GM12878 (cell line): ENCODE measurements around the gene FGGY. TPM values are rescaled to one million over a fixed set of nuclear protein-coding genes. Genes with fewer than 3 reads are reported as not detected.

Experiments used
- ATAC-seq: fragments of 200-7000 bp; cut with Tn5 transposase; 3 replicates; pipeline ENCODE4 v1.9.1; 2020; ENCODE audit warnings: mild to moderate bottlenecking, moderate library complexity
- BruUV-seq: library from RNA; stranded (reverse); fragments of 400-500 nt; replicated peaks from 2 replicates; lab custom pipeline; 2021; lab: Mats Ljungman, UMichigan
- CTCF ChIA-PET: fragments of 300-600 bp; sonication (Branson Sonifier 250); formaldehyde crosslinking; extraction: SDS; loops from one replicate; lab custom pipeline; 2021; ENCODE audit warnings: inconsistent platforms; lab: Yijun Ruan, JAX
- POLR2A ChIA-PET: fragments of 350-600 bp; formaldehyde crosslinking; extraction: SDS; loops from one replicate; lab custom pipeline; 2021; ENCODE audit warnings: inconsistent platforms; lab: Charles Lee
- RAD21 ChIA-PET: fragments of 300-600 bp; sonication (Branson Sonifier 250); formaldehyde crosslinking; loops from one replicate; lab custom pipeline; 2023; ENCODE audit warnings: antibody characterized with exemption; ENCODE audit not compliant: unreplicated experiment; lab: Charles Lee
- SMC1A ChIA-PET: fragments of 300-600 bp; sonication (Branson Sonifier 250); formaldehyde crosslinking; loops from one replicate; lab custom pipeline; 2023; ENCODE audit not compliant: unreplicated experiment, uncharacterized antibody; lab: Charles Lee
- DNase-seq: peaks from one replicate; pipeline ENCODE4 v3.0.0-alpha.2; 2011; ENCODE audit warnings: low read depth, low spot score
- FAIRE-seq: peaks from 3 replicates; lab custom pipeline; 2011; peaks lifted over from hg19 to GRCh38; lab: Jason Lieb, UNC
- H2AFZ ChIP-seq: 2 replicates; pipeline ENCODE4 v1.6.0; 2011; ENCODE audit warnings: low read depth, low read length, control low read depth; ENCODE audit not compliant: control insufficient read depth
- H3K27ac ChIP-seq: 2 replicates; pipeline ENCODE4 v1.5.1; 2011; ENCODE audit warnings: control low read depth; ENCODE audit not compliant: control insufficient read depth, insufficient read depth
- H3K27me3 ChIP-seq, 2 experiments: replicated peaks in 1 of 2; 2 replicates each; pipeline versions ENCODE4 v1.6.0 to v1.6.1; 2011; ENCODE audit warnings: low read length in 1 of 2; ENCODE audit not compliant: control insufficient read depth in 2 of 2, insufficient read depth in 2 of 2
- H3K36me3 ChIP-seq, 2 experiments: 2 replicates each; pipeline ENCODE4 v1.5.1; 2011; ENCODE audit warnings: low read length in 1 of 2; ENCODE audit not compliant: control insufficient read depth in 2 of 2, insufficient read depth in 2 of 2
- H3K4me1 ChIP-seq: 2 replicates; pipeline ENCODE4 v1.6.1; 2011; ENCODE audit warnings: mild to moderate bottlenecking, low read length, moderate library complexity, mixed read lengths; ENCODE audit not compliant: control insufficient read depth, insufficient read depth
- H3K4me2 ChIP-seq: 2 replicates; pipeline ENCODE4 v1.6.0; 2011; ENCODE audit warnings: control low read depth; ENCODE audit not compliant: control insufficient read depth, insufficient read depth
- H3K4me3 ChIP-seq: fragments of 200-600 bp; sonication (generic); 2 replicates; pipeline ENCODE4 v1.5.1; 2016
- H3K79me2 ChIP-seq: 2 replicates; pipeline ENCODE4 v1.6.0; 2011; ENCODE audit warnings: low read length; ENCODE audit not compliant: control insufficient read depth, insufficient read depth
- H3K9ac ChIP-seq: 2 replicates; pipeline ENCODE4 v1.8.0; 2011; ENCODE audit warnings: low read length, control low read depth, mixed read lengths; ENCODE audit not compliant: control insufficient read depth, insufficient read depth
- H3K9me3 ChIP-seq: replicated peaks from 3 replicates; pipeline ENCODE4 v1.5.1; 2011; ENCODE audit warnings: mild to moderate bottlenecking, low read length; ENCODE audit not compliant: control insufficient read depth, insufficient read depth
- H4K20me1 ChIP-seq: 2 replicates; pipeline ENCODE4 v1.6.0; 2011; ENCODE audit not compliant: control insufficient read depth, insufficient read depth
- ATF7 ChIP-seq: fragments of 450-650 bp; IDR thresholded peaks from 2 replicates; pipeline ENCODE4 v1.6.1; 2016; ENCODE audit warnings: low read depth, mild to moderate bottlenecking
- CBFB ChIP-seq: IDR thresholded peaks from 2 replicates; pipeline ENCODE4 v1.6.1; 2016; ENCODE audit warnings: antibody characterized with exemption, low read depth
- ELK1 ChIP-seq: IDR thresholded peaks from 2 replicates; pipeline ENCODE4 v1.6.1; 2012; ENCODE audit warnings: low read depth, low read length, improper control_type of control experiment
- LARP7 ChIP-seq: fragments of 450-650 bp; IDR thresholded peaks from 2 replicates; pipeline ENCODE4 v1.6.1; 2017; ENCODE audit warnings: mild to moderate bottlenecking
- NBN ChIP-seq: fragments of 450-650 bp; IDR thresholded peaks from 2 replicates; pipeline ENCODE4 v1.6.1; 2016
- NFXL1 ChIP-seq: fragments of 450-650 bp; IDR thresholded peaks from 2 replicates; pipeline ENCODE4 v1.6.1; 2017; ENCODE audit warnings: antibody characterized with exemption, mild to moderate bottlenecking, borderline replicate concordance
- PAX8 ChIP-seq: fragments of 450-650 bp; IDR thresholded peaks from 2 replicates; pipeline ENCODE4 v1.6.1; 2017; ENCODE audit warnings: mild to moderate bottlenecking, moderate library complexity
- RFX5 ChIP-seq: IDR thresholded peaks from 2 replicates; pipeline ENCODE4 v1.6.1; 2011; ENCODE audit warnings: low read depth, low read length, improper control_type of control experiment
- TAF1 ChIP-seq: IDR thresholded peaks from 2 replicates; pipeline ENCODE4 v1.6.1; 2011; ENCODE audit warnings: mild to moderate bottlenecking, low read depth, low read length, borderline replicate concordance
- YBX1 ChIP-seq: fragments of 450-650 bp; IDR thresholded peaks from 2 replicates; pipeline ENCODE4 v1.6.1; 2016; ENCODE audit warnings: antibody characterized with exemption
- WGBS: methylation state at CpG from one replicate; pipeline ENCODE4 v1.1.6; 2016; ENCODE audit warnings: low lambda C conversion rate; ENCODE audit not compliant: insufficient replicate concordance, insufficient coverage; ENCODE audit errors: missing lambda C conversion rate; 5-methylcytosine and 5-hydroxymethylcytosine counted together
- in situ Hi-C: fragments of 300-500 bp; cut with MboI; formaldehyde crosslinking; loops from 9 replicates; pipeline ENCODE4 v1.14.3; 2018; ENCODE audit warnings: mixed read lengths
- intact Hi-C: fragments of 100-400 bp; cut with micrococcal nuclease; formaldehyde crosslinking; loops from one replicate; pipeline ENCODE4 v1.14.2; 2022; ENCODE audit not compliant: unreplicated experiment
- polyA plus RNA-seq, 11 experiments: library from polyadenylated mRNA; depleted of rRNA in 4 of 11; unstranded in 6 of 11; stranded (reverse) in 5 of 11; fragments of >200 nt; fragmentation: Nextera tagmentation in 4 of 11; fragmentation: Illumina TruSeq in 1 of 11; extraction: Ambion mirVana in 4 of 11; extraction: Trizol in 1 of 11; gene quantifications; 1 replicate in 1 of 11; 2 replicates in 10 of 11; pipeline versions ENCODE4 v1.2.1 to v1.2.3, GENCODE V29; 2011 to 2016; ENCODE audit warnings: inconsistent platforms in 2 of 11, missing spikeins in 2 of 11, low read depth in 1 of 11
- total RNA-seq, 4 experiments: library from RNA; depleted of rRNA in 3 of 4; stranded (reverse); fragments of >200 nt in 3 of 4; fragmentation: Illumina TruSeq in 1 of 4; extraction: Trizol in 1 of 4; gene quantifications; 2 replicates each; pipeline versions ENCODE4 v1.2.1 to v1.2.3, GENCODE V29; 2013 to 2021

FGGY gene
- total and polyA plus RNA-seq, 10 of the 15 experiments (the other 5 are each of a cell fraction or from before 2014, with no cell fraction given) = 6.2 to 11.9 (median 7.5) TPM

GRCh38 chr1:59771361-59771760 is 474.5 kb downstream of the FGGY start (continued):
- TF ChIP-seq ATF7 = no peak

GRCh38 chr1:59775480-59775879 is 478.6 kb downstream of the FGGY start:
- no peak overlapping the region for H3K4me3 ChIP-seq
- ATAC-seq (no peak), FAIRE-seq (no peak), DNase-seq (no peak)
- TF ChIP-seq LARP7 (no peak), TAF1 (no peak), RFX5 (no peak), ELK1 (no peak), NBN (no peak), NFXL1 (no peak), CBFB (no peak), YBX1 (no peak), PAX8 (no peak)
- no peaks in the 10 kb centered on the region for H3K36me3 ChIP-seq
- BruUV-seq = no TSS peak
- H3K79me2 ChIP-seq = no peaks in the 10 kb centered on the region
- no peak overlapping the region for H3K4me2 ChIP-seq
- no peak overlapping the region for H2AFZ ChIP-seq
- no peaks in the 10 kb centered on the region for H3K27me3 ChIP-seq
- ChIA-PET RAD21 (no interaction called here), CTCF (no interaction called here), SMC1A (interaction anchor here (1.0 to 1.6 kb wide), 2 partner anchors 10 to 17 kb away, joined by 3 to 4 read pairs; no protein-coding TSS in a partner anchor), POLR2A (no interaction called here)
- 41% methylated on average over 4 of the region's 4 CpGs for WGBS
- no peaks in the 10 kb centered on the region for H4K20me1 ChIP-seq
- in situ Hi-C loops (no loop called here), intact Hi-C loops (loop anchor here (5.0 kb wide), 1 partner anchor 172 kb away; no protein-coding TSS in a partner anchor)
- H3K4me1 ChIP-seq = no peaks in the 10 kb centered on the region
- H3K27ac ChIP-seq = no peak overlapping the region
- H3K9me3 ChIP-seq = no peaks in the 10 kb centered on the region
- no peak overlapping the region for H3K9ac ChIP-seq
